SH-SY5Y (cell line): ENCODE data around the gene CSF1R.

Experiments used
- GATA2 ChIP-seq: IDR thresholded peaks from 2 replicates; pipeline ENCODE4 v1.6.1; 2011; ENCODE audit warnings: mild to moderate bottlenecking, low read depth, low read length
- GATA3 ChIP-seq: IDR thresholded peaks from 2 replicates; pipeline ENCODE4 v1.6.1; 2011; ENCODE audit warnings: low read depth, mild to moderate bottlenecking, low read length, moderate library complexity

GRCh38 chr5:150082374-150082773 is 4.0 kb downstream of the CSF1R start:
- TF ChIP-seq GATA2 = no peak
- TF ChIP-seq GATA3 = no peak
